Measurements from ENCODE around the gene VAPB.

Gene VAPB

DNA sequence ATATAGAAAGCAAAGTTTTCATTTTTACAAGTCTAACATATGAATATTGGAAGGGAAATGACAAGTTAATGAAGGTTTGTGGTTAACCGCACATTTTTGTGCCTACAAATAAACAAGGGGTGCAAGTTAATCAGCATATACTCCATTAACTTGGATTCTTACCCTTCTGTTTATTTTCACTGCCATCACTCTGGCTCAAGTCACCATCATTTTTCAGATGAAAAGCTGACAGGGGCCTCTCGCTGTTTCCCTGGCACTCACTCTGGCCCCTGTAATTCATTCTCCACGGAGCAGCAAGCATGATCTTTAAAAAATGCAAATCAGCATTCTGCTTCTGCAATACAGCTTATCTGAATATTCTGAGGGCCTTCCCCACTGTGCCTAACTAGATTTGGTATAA lies 96.4 kb downstream of the VAPB start:
- no peak for DNase-seq (ENCODE audit: low read depth in 2 of 2)
- no peak overlapping the region for H3K4me3 ChIP-seq (replicated peaks in 1 of 2; ENCODE audit: low read depth in 2 of 2, low read length in 2 of 2)
- TF ChIP-seq, protein P1, sequence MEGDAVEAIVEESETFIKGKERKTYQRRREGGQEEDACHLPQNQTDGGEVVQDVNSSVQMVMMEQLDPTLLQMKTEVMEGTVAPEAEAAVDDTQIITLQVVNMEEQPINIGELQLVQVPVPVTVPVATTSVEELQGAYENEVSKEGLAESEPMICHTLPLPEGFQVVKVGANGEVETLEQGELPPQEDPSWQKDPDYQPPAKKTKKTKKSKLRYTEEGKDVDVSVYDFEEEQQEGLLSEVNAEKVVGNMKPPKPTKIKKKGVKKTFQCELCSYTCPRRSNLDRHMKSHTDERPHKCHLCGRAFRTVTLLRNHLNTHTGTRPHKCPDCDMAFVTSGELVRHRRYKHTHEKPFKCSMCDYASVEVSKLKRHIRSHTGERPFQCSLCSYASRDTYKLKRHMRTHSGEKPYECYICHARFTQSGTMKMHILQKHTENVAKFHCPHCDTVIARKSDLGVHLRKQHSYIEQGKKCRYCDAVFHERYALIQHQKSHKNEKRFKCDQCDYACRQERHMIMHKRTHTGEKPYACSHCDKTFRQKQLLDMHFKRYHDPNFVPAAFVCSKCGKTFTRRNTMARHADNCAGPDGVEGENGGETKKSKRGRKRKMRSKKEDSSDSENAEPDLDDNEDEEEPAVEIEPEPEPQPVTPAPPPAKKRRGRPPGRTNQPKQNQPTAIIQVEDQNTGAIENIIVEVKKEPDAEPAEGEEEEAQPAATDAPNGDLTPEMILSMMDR (IDR thresholded peaks at IDR 0.05; ENCODE audit: low read depth, low read length), result no peak

DNA sequence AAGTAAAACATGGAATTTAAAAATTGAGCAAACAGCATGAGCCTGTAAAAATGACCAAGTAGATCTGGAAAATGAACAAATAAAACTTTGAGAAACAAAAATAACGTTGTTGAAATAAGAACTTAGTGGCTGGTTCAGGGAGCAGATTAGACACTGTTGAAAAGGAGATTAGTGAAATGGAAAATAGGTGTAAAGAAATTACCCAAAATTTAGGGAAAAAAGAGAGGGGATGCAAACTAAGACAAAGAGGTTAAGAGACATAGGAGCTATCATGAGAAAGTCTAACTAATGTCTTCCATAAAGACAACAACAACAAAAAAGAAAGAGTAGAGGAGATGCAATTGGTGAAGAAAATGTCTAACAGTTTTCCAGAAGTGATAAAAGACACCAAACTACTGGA lies 97.2 kb downstream of the VAPB start:
- TF ChIP-seq, protein P1 (IDR thresholded peaks at IDR 0.05; ENCODE audit: low read depth, low read length), result no peak
- no peak for DNase-seq (ENCODE audit: low read depth in 2 of 2)
- H3K4me3 ChIP-seq (replicated peaks in 1 of 2; ENCODE audit: low read depth in 2 of 2, low read length in 2 of 2), result no peak overlapping the region

DNA sequence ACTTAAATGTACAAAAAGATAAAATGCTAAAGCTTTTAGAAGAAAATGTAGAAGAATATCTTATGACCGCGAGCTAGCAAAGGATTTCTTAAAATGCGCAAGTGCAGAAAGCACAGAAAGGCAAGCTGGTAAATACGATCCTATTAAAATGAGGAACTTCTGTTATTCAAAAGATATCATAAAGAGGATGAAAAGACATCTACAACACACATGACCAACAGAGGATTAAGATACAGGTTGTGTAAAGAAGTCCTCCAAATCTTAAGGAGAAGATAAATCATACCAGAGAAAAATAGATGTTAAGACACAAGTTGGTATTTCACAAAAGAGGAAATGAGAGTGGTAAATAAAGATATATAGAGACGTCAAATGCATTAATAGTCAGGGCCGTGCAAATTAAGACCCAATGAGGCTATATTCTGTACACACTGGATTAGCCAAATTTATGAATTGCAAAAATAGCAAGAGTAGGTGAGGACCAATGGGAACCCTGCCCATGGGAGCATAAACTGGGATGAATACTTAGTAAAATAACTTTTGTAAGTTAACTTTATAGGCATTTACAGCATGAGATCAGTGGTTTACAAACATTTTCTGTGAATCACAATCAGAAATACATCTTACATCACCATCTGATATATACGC lies 103.2 kb downstream of the VAPB start:
- DNase-seq (ENCODE audit: low read depth in 2 of 2), result no peak
- TF ChIP-seq, protein P1 (IDR thresholded peaks at IDR 0.05; ENCODE audit: low read depth, low read length), result no peak
- no peak overlapping the region for H3K4me3 ChIP-seq (replicated peaks in 1 of 2; ENCODE audit: low read depth in 2 of 2, low read length in 2 of 2)

DNA sequence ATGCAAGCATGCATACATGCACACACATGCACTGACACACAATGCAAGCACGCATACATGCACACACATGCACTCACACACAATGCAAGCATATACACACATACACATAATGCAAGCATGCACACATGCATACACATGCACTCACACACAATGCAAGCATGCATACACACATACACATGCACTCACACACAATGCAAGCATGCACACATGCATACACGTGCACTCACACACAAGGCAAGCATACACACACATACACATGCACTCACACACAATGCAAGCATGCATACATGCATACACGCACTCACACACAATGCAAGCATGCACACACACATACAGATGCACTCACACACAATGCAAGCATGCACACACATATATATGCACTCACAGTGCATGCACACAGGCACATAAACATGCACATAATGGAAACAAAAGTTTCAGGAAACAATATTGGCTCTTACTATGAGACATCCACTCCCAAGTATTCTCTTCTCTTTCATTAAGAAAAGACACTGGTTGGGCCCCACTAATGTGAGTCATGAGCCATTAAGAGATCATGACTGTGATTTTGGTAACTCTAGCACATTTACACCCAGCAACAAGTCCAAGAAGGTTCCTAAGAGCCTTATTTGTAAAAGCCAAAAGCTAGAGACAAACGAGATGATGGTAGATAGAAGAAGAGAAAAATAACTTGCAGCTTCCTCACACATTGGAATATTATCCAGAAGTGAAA lies 103.9 kb downstream of the VAPB start:
- H3K4me3 ChIP-seq (replicated peaks in 1 of 2; ENCODE audit: low read depth in 2 of 2, low read length in 2 of 2), result no peak overlapping the region
- TF ChIP-seq, protein P1 (IDR thresholded peaks at IDR 0.05; ENCODE audit: low read depth, low read length), result no peak
- no peak for DNase-seq (ENCODE audit: low read depth in 2 of 2)

DNA sequence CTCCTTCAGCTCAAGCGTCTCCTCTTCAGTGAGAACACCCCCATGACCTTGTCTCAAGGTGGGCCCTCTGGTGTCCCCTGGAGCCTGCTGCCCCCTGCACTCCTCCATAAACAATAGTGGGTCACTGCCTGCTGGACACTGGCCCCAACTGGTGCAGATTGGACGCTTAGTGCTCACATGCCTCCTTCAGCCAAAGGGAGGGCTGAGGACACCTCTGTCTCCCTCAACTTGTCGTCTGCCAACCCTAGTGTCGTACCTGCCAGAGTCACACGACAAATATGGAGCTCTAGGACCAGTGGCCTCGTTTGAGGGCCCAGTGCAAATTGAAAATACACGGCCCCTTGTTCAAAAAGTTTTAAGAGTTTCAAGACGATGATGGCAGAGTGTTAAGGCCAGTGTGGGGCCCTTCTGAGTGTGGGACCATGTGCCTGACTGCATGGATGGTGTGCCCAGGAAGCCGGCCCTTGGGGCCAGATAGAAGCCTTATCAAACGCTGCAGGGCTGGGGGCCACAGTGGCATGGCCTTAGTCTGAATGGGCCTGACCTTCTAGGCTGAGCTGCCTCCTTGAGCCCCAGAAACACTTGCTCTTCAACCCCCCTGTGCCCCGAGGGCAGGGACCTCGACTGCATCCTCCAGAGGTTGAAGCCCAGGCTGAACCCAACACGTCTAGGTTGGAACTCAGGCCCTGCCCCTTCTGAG lies 106.0 kb downstream of the VAPB start:
- TF ChIP-seq, protein P1 (IDR thresholded peaks at IDR 0.05; ENCODE audit: low read depth, low read length), result no peak
- no peak for DNase-seq (ENCODE audit: low read depth in 2 of 2)
- no peak overlapping the region for H3K4me3 ChIP-seq (replicated peaks in 1 of 2; ENCODE audit: low read depth in 2 of 2, low read length in 2 of 2)

DNA sequence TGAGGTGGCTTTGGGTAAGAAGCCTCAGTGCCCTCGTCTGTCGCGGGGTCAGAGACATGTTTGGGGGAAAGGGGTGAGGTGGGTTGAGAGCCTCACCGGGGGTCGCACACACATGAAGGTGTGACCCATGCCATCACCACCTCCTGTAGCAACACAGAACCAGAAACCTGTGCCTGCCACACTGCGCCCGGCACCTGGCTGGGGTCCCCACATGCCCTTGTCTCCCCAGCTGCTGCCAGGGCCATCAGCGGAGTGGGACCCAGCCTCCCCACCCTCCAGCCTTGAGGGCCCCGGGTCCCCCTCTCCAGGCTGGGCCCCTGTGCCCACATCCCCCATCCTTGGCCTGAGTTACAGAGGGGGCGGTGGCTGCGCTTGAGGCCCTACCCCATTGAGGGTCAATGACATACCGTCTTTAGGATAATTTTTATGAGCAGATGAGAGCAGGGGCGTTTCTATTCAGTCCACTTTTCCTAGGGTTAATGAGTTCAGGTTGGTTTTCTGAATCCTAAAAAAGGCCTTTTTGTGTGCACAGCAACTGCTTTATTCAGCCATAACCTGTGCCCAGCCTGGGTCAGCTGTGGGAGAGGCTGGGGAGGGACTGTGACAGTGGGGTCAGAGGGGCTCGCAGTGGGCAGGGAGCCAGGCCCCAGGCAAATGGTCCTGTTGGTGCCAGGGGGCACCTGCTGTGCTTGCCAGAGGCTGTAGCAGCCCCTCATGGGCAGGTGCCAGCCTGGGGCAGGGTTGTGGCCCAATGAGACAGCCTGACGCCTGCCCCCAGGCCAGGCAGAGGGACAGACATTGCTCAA lies 106.8 kb downstream of the VAPB start:
- H3K4me3 ChIP-seq (replicated peaks in 1 of 2; ENCODE audit: low read depth in 2 of 2, low read length in 2 of 2), result no peak overlapping the region
- TF ChIP-seq, protein P1 (IDR thresholded peaks at IDR 0.05; ENCODE audit: low read depth, low read length), result no peak
- DNase-seq (ENCODE audit: low read depth in 2 of 2), result no peak

All from cardiac fibroblast (primary cell).